ENCODE results near the gene TTC39C. TPM values are rescaled to one million over a fixed set of nuclear protein-coding genes. Genes with fewer than 3 reads are reported as not detected.
A peak's percentile ranks its signal among the peaks of the same experiment; 100 is the strongest.

The TTC39C gene
- total RNA-seq (2014; rRNA removed; shearing (Covaris generic)) = 6.4 and 14.7 TPM in 2 replicates

DNA sequence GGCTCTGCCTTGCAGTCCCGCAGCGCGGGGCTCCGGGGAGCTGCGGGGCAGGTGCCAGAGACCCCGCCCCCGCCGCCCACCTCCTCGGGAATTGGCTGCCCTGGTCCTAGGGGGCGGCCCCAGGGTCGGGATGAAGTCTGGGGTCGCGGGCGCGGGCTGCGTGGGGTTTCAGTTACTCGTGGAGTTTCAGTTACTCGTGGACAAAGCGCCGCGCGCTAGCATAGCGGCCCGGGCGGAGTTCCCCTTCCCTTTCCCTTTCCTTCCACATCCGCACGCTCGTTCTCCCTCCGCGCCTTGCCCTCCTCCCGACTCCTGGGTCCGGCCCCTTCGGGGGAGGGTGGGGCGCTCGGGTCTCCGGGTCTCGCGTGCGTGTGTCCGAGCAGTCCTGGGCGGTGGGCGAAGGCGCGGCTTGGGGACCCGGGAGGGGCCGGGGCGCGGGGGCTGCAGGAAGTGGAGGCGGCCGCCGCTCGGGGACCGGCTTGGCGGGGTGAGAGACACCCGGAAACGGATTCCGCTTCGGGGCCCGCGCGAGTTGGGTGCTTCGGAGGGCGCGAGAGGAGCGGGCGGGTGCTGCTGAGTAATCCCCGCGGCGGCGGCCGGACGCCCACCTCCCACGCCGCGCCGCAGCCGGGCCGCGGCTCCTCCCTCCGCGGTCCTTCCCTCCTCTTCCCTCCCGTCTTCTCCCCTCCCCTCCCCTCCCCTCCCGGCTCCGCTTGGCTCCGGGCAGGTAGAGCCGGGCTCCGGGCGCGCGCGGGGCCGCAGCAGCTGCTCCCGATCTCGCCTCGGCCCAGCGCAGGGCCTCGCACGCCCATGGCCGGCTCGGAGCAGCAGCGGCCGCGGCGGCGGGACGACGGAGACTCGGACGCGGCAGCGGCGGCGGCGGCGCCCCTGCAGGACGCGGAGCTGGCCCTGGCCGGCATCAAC is at the start of gene TTC39C:
TTC39C (plus strand) TSS at position 693 of the 924 bp plus-strand sequence; CDS start at position 811, 118 bp downstream.
- no peaks in the 10 kb centered on the region for H3K9me3 ChIP-seq (replicated peaks)
- H3K36me3 ChIP-seq = peaks cover 7% of the 10 kb centered on the region
- peak within 1 kb of the TSS; percentile 86 for H3K4me3 ChIP-seq
- H3K27me3 ChIP-seq (replicated peaks) = 0 out of 2 replicates have a peak, but pooled peaks cover 2% of the 10 kb centered on the region
- H3K4me1 ChIP-seq (replicated peaks) = peaks cover 9% of the 10 kb centered on the region; the same call in 1 of the 2 replicates
- H3K27ac ChIP-seq = peak within 1 kb of the TSS; percentile 48
- peak; percentile 58 to 68 for DNase-seq (ENCODE audit: low read depth in 1 of 2, low spot score in 2 of 2)

DNA sequence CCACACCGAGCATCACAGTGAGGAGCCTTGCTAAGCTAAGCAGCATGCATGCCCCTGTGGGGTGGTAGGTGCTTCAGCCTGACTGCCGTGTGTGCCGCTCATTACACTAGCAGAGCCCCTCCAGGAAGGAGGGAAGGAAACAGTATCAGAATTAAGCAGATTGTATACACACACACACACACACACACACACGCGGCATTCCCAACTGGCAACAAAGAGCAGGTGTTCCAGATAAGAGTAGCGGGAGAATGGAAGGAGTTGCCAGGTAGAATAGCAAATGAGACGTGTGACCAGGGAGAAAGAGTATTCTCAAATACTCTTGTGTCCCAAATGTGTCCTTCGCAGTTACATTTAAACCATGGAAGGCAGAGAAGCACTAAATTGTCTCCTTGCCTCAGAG is 47.6 kb upstream of the TTC39C start:
- no peak overlapping the region for H3K27ac ChIP-seq
- H3K27me3 ChIP-seq (replicated peaks) = no peaks in the 10 kb centered on the region
- no peak overlapping the region for H3K4me3 ChIP-seq
- H3K4me1 ChIP-seq (replicated peaks) = no peaks in the 10 kb centered on the region
- H3K9me3 ChIP-seq (replicated peaks) = no peaks in the 10 kb centered on the region
- H3K36me3 ChIP-seq = no peaks in the 10 kb centered on the region
- no peak for DNase-seq (ENCODE audit: low read depth in 1 of 2, low spot score in 2 of 2)

DNA sequence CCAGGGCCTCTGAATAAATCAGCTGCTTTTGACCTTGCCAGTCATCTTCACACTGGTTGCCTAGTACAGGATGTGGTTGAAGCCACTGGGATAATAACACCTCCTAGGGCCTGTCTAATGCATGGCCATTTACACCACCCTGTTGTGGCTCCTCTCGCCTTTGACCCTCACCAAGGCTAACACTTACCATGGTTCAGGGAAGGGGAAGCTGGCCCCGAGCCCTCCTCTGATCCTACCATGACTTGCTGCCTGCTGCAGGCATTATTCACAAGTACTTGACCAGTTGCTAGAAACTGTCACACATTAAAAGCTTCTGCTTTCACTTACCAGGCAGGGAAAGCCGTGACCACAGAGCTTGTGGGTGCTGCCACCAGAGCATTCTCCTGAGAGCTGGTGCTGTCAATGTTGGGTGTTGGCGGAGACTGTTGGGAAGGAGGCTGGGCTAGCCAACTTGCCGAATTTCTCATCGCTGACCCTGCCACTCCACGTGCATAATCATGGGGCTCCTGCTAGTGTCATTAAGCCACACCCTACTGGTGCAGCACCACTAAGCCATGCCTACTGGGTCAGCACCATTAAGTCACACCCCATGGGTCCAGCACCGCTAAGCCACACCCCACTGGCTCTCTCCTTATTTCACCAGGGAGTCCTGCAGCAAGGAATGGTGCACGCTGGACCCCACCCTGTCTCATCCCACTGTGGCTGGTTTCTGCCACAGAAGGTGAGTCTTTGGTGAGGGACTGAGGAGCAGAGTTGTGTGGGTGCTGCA is 47.0 kb upstream of the TTC39C start:
- DNase-seq (ENCODE audit: low read depth in 1 of 2, low spot score in 2 of 2) = no peak
- Histone ChIP-seq H3K27ac (no peak overlapping the region), H3K9me3 (replicated peaks) (no peaks in the 10 kb centered on the region), H3K4me1 (replicated peaks) (no peaks in the 10 kb centered on the region), H3K27me3 (replicated peaks) (no peaks in the 10 kb centered on the region), H3K36me3 (no peaks in the 10 kb centered on the region), H3K4me3 (no peak overlapping the region)

DNA sequence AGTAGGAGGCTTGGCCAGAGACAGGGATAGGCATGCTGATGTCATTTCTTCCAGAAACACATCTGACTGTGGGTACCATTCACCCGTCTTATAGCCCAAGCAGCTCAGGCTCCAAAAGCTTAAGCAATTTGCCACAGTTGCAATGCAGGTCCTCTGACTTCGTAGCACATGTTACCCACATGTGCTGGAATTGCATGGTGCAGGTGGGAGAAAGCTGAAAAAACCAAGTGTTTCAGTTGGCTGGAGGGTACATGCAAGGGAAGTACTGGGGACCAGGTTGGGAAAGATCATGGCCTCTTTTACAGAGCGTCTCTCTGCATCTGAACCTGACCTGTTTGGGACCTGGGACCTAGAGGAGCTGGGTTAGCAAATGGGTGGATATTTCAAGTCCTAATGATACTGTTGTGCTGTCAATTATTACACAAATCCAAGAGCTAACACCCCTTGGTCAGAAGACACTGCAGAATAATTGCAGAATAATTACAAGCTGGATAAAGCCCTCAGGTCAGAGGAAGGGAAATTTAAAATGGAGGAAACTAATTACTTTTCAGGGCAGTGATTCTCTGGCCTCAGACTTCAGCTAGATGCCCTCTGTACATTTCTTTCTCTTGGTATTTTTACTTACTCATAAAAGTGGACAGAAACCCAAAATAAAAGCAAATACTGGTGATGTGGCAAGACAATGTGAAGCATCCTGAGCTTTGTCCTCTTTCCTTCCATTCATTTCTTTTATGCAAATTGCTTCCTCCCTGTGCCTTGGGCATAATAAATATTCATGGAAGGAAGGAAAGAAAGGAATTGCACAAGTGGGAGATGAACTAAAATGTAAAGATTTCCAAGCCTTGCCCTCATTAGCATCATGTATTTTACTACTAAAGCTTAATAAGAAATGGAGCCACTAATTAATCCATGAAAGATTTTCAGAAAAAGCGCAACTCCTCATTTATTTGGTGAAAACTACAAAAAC is 45.6 kb upstream of the TTC39C start:
- no peaks in the 10 kb centered on the region for H3K27me3 ChIP-seq (replicated peaks)
- no peaks in the 10 kb centered on the region for H3K9me3 ChIP-seq (replicated peaks)
- no peak overlapping the region for H3K27ac ChIP-seq
- H3K4me3 ChIP-seq = no peak overlapping the region
- DNase-seq (ENCODE audit: low read depth in 1 of 2, low spot score in 2 of 2) = no peak
- no peaks in the 10 kb centered on the region for H3K36me3 ChIP-seq
- no peaks in the 10 kb centered on the region for H3K4me1 ChIP-seq (replicated peaks)

DNA sequence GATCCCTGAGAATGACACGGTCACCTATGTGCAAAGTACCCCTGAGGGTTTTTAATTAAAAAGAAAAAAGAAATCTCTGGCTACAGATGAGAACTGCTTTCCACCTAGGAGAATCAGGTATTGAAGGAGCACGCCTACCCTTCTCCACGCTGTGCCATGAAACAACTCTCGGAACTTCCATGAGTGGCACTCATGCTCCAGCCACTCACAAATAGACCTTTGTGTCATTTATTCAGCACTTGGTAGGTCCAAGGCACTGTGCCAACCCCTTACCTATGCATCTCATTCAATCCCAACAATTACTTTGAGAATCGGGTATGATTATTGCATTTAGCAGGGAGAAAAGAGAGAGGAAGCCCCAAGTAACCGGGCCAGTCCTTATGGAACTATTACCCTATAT is 44.9 kb upstream of the TTC39C start:
- Histone ChIP-seq H3K4me1 (replicated peaks) (no peaks in the 10 kb centered on the region), H3K27ac (no peak overlapping the region), H3K27me3 (replicated peaks) (no peaks in the 10 kb centered on the region), H3K36me3 (no peaks in the 10 kb centered on the region), H3K9me3 (replicated peaks) (no peaks in the 10 kb centered on the region), H3K4me3 (no peak overlapping the region)
- DNase-seq (ENCODE audit: low read depth in 1 of 2, low spot score in 2 of 2) = no peak

DNA sequence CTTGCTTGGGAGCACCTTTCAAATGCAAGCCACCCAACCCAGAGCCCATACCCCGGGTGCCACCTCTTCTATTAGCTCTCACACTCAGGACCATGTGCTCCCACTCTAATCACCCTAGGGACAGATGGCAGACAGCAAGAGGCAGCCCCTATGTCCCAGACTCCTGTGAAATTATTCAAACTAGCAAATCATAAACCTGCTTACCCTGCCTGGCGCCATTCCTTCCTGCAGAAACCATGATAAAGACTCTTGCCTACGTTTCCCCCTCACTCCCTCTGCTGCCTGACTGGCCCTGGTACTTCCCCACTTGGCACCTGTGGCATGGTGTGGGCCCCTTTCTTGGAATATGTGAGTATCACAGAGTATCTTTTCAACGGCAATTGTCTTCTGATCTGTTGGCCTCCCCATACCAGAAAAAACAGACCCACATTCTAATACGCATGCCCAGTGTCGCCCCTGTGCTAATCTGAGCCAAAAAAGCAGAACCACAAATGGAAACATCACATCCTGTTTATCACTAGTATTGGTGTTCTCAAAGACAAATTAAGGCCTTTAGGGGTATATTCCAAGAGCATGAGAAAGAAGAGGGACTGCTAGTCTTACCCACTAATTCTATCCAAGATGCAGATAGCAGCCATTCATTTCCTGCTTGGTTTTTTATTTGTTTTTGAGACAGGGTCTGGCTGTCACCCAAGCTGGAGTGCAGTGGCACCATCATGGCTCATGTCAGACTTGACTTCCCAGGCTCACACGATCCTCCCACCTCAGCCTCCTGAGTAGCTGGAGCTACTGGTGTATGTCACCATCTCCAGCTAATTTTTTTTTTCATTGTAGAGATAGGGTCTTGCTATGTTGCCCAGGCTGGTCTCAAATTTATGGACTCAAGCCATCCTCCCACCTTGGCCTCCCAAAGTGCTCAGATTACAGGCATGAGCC is 44.1 kb upstream of the TTC39C start:
- Histone ChIP-seq H3K4me3 (no peak overlapping the region), H3K27ac (no peak overlapping the region), H3K36me3 (no peaks in the 10 kb centered on the region), H3K9me3 (replicated peaks) (no peaks in the 10 kb centered on the region), H3K27me3 (replicated peaks) (no peaks in the 10 kb centered on the region), H3K4me1 (replicated peaks) (no peaks in the 10 kb centered on the region)
- DNase-seq (ENCODE audit: low read depth in 1 of 2, low spot score in 2 of 2) = no peak

DNA sequence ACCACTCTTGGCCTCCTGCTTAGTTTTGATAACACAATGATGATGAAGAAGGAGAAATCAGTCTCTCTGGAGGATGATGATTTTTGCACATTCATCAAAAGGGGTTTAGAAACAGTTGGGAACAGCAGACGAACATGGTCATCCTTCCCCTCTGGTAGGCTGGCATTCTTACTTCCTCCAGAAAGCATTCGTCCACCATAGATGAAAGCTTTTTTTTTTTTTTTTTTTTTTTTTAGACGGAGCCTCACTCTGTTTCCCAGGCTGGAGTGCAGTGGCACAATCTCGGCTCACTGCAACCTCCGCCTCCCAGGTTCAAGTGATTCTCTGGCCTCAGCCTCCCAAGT is 43.5 kb upstream of the TTC39C start:
- Histone ChIP-seq H3K9me3 (replicated peaks) (no peaks in the 10 kb centered on the region), H3K27me3 (replicated peaks) (no peaks in the 10 kb centered on the region), H3K4me3 (no peak overlapping the region), H3K36me3 (no peaks in the 10 kb centered on the region), H3K27ac (no peak overlapping the region), H3K4me1 (replicated peaks) (no peaks in the 10 kb centered on the region)
- DNase-seq (ENCODE audit: low read depth in 1 of 2, low spot score in 2 of 2) = no peak

DNA sequence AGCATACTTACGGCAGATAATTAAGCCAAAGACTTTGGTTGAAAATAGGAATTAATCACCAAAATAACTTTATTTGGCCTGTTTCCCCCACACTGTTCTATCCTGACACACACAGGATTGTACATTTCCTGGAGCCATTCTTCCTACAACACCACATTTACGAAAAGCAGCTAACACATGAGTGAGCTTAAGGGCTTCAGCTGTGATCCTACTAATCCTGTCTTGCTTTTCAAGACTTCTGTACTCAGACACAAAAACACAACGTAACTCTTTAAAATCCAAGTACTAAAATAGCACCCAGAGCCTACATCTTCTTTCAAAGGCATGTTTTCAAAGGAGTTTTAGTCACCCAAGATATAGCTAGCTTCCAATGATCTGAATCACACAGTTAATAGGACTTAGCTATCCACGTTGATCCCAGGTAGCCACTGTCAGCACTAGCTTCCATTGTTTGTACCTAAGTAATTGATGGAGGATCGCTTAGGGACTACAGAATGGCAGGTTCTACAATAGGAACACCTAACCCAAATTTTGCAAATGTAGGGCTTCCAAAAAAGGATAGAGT is 42.8 kb upstream of the TTC39C start:
- no peak for DNase-seq (ENCODE audit: low read depth in 1 of 2, low spot score in 2 of 2)
- Histone ChIP-seq H3K4me1 (replicated peaks) (no peaks in the 10 kb centered on the region), H3K27ac (no peak overlapping the region), H3K9me3 (replicated peaks) (no peaks in the 10 kb centered on the region), H3K4me3 (no peak overlapping the region), H3K27me3 (replicated peaks) (no peaks in the 10 kb centered on the region), H3K36me3 (no peaks in the 10 kb centered on the region)

DNA sequence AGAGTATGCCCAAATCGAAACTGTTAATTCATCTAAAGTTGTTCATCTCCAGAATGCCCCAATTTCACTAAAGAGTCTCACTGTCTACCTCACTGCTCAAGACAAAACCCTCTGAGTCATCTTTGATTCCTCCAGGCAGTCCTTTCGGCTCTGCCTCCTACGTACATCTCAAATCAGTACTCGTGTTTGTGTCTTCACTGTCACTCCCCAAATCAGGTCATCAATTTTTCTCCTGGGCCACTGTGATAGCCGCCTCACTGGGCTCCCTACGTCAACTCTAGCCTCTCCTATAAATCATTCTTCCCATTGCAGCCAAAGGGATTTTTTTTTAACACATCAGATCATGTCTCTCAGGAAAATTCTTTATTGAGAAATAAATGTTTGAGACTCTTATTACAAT is 42.1 kb upstream of the TTC39C start:
- no peak for DNase-seq (ENCODE audit: low read depth in 1 of 2, low spot score in 2 of 2)
- H3K27me3 ChIP-seq (replicated peaks) = no peaks in the 10 kb centered on the region
- no peaks in the 10 kb centered on the region for H3K36me3 ChIP-seq
- H3K4me3 ChIP-seq = no peak overlapping the region
- H3K4me1 ChIP-seq (replicated peaks) = no peaks in the 10 kb centered on the region
- H3K27ac ChIP-seq = no peak overlapping the region
- H3K9me3 ChIP-seq (replicated peaks) = no peaks in the 10 kb centered on the region

DNA sequence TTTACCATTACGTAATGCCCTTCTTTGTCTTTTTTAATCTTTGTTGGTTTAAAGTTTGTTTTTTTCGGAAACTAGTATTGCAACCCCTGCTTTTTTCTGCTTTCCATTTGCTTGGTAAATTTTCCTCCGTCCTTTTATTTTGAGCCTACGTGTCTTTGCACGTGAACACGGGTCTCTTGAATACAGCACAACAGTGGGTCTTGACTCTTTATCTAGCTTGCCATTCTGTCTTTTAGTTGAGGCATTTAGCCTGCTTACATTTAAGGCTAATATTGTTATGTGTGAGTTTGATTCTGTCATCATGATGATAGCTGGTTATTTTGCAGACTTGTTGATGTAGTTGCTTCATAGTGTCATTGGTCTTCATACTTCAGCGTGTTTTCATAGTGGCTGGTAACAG is 37.5 kb upstream of the TTC39C start:
- no peak for DNase-seq (ENCODE audit: low read depth in 1 of 2, low spot score in 2 of 2)
- Histone ChIP-seq H3K27ac (no peak overlapping the region), H3K27me3 (replicated peaks) (no peaks in the 10 kb centered on the region), H3K4me3 (no peak overlapping the region), H3K36me3 (no peaks in the 10 kb centered on the region), H3K9me3 (replicated peaks) (no peaks in the 10 kb centered on the region), H3K4me1 (replicated peaks) (peaks cover 7% of the 10 kb centered on the region)

DNA sequence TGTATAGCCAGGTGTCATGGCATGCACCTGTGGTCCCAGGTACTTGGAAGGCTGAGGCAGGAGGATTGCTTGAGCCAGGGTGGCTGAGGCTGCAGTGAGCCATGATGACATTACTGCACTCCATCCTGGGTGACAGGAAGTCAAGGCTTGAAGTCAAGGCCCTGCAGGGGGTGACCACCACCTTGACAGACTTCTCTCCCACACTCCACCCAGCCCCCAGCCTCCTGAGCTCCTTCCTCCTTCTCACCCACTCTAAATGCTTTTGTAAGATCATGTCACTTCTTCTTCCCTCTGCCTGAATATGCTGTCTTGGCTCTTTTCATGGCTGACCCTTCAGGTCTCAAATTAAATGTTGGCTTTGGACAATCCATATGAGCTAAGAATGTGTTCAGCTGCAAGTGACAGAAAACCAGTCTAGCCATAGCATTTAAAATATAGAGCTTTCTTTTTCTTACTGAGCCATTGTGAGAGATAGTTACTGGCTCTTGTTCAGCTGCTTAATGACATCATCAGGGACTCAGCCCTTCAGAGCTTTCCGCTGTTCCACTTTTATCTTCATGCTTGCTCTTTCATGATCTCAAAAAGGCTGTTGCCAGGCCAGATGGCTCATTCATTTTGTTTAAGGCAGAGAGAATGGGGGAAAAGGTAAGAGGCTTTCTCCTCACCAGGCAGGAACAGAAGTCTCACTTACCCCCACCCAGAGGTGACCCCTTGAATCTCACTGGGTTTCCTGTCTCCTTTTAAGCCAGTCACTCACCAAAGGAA is 36.7 kb upstream of the TTC39C start:
- H3K27me3 ChIP-seq (replicated peaks) = no peaks in the 10 kb centered on the region
- no peak for DNase-seq (ENCODE audit: low read depth in 1 of 2, low spot score in 2 of 2)
- peaks cover 15% of the 10 kb centered on the region for H3K4me1 ChIP-seq (replicated peaks)
- no peaks in the 10 kb centered on the region for H3K36me3 ChIP-seq
- no peak overlapping the region for H3K27ac ChIP-seq
- no peak overlapping the region for H3K4me3 ChIP-seq
- no peaks in the 10 kb centered on the region for H3K9me3 ChIP-seq (replicated peaks)

Measured in SJSA1 (cell line).